MCF 10A (cell line): ENCODE measurements around the gene IFRD2. TPM values are rescaled to one million over a fixed set of nuclear protein-coding genes. Genes with fewer than 3 reads are reported as not detected.

ENCODE experiments used
- BruUV-seq: library from RNA; stranded (reverse); fragments of 400-500 nt; replicated peaks from 2 replicates; lab custom pipeline; 2021; lab: Mats Ljungman, UMichigan
- CTCF ChIA-PET: fragments of 300-600 bp; sonication (Branson Sonifier 250); formaldehyde crosslinking; extraction: SDS; loops from one replicate; lab custom pipeline; 2021; ENCODE audit warnings: antibody characterized with exemption, inconsistent platforms; lab: Yijun Ruan, JAX
- POLR2A ChIA-PET: fragments of 300-600, 350-650 bp; sonication (Branson Sonifier 250); formaldehyde crosslinking; extraction: SDS; loops from one replicate; lab custom pipeline; 2020; ENCODE audit warnings: antibody characterized with exemption, inconsistent platforms; lab: Yijun Ruan, JAX
- DNase-seq: peaks from one replicate; pipeline ENCODE4 v3.0.0-alpha.2; 2018; ENCODE audit not compliant: unreplicated experiment
- H3K27ac Mint-ChIP-seq: one replicate; pipeline ENCODE4 v1.8.0; 2022; ENCODE audit warnings: mild to moderate bottlenecking, low read depth, mixed read lengths; ENCODE audit not compliant: unreplicated experiment
- H3K27me3 Mint-ChIP-seq: one replicate; pipeline ENCODE4 v1.8.0; 2022; ENCODE audit warnings: mixed read lengths; ENCODE audit not compliant: insufficient read depth, unreplicated experiment
- H3K36me3 Mint-ChIP-seq: one replicate; pipeline ENCODE4 v1.8.0; 2022; ENCODE audit warnings: mild to moderate bottlenecking, moderate library complexity, mixed read lengths; ENCODE audit not compliant: insufficient read depth, unreplicated experiment
- H3K4me1 Mint-ChIP-seq: one replicate; pipeline ENCODE4 v1.8.0; 2022; ENCODE audit warnings: mixed read lengths; ENCODE audit not compliant: insufficient read depth, unreplicated experiment
- H3K4me3 Mint-ChIP-seq: one replicate; pipeline ENCODE4 v1.8.0; 2022; ENCODE audit warnings: mild to moderate bottlenecking, moderate library complexity, mixed read lengths; ENCODE audit not compliant: unreplicated experiment
- H3K9me3 Mint-ChIP-seq: one replicate; pipeline ENCODE4 v1.8.0; 2022; ENCODE audit warnings: mixed read lengths; ENCODE audit not compliant: unreplicated experiment
- intact Hi-C: fragments of 100-400 bp; cut with micrococcal nuclease; formaldehyde crosslinking; loops from 2 replicates; pipeline ENCODE4 v1.14.1; 2022
- total RNA-seq: library from RNA; stranded (reverse); gene quantifications from 2 replicates; pipeline ENCODE4 v1.2.3, GENCODE V29; 2022
- TF ChIP-seq, protein P1 (sequence below): fragments of 200-600 bp; IDR thresholded peaks from one replicate; pipeline ENCODE4 v1.8.0; 2022; ENCODE audit warnings: antibody characterized with exemption, mild to moderate bottlenecking; ENCODE audit not compliant: unreplicated experiment

IFRD2 gene
- total RNA-seq, 1 experiment from 2014 or later, result 182 TPM

DNA sequence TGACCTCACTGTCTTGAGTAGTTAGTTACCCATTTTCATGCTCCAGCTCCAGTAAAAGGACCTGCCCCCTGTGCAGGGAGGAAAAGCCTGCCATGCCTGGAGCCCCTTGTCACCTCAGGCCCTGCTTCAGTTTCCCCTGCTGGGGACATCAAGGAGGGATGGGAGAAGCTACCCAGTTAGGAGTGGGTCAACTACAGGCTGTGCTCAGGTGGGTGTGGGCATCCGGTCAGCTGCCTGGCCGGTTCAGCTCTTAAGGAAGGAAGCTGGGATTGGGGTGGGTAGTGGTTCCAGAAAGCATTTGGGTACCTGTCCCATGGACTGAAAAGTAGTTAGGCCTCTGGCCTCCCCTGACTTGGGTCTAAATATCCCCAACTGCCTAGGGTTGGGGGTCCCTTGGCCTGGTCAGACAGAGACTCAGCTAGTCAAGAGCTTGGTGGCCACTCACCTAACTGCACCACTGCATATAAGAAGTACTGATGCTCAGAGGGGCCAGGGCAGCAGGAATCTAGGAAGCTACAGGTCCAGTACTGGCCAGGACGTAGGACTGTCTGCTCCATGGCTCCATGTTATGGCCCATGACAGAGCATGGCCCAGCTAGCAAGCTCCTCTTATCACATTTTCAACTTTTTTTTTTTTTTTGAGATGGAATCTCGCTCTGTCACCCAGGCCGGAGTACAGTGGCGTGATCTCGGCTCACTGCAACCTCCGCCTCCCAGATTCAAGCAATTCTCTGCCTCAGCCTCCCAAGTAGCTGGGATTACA lies 12.8 kb downstream of the IFRD2 start:
- no peak for DNase-seq
- Mint-ChIP-seq H3K9me3 (no peaks in the 10 kb centered on the region), H3K4me3 (no peak overlapping the region), H3K27ac (no peak overlapping the region), H3K36me3 (peaks cover 18% of the 10 kb centered on the region), H3K4me1 (peaks cover 4% of the 10 kb centered on the region), H3K27me3 (no peaks in the 10 kb centered on the region)
- no TSS peak for BruUV-seq
- CTCF ChIA-PET, result interaction anchor here (0.7 to 1.7 kb wide), 5 partner anchors 10 to 54 kb away, joined by 4 to 8 read pairs (median 5); no protein-coding TSS in a partner anchor
- POLR2A ChIA-PET, result interaction anchor here (0.5 to 2.1 kb wide), 3 partner anchors 13 to 35 kb away, joined by 3 to 7 read pairs (median 3); partner anchors contain the start of gene IFRD2
- intact Hi-C loops, result no loop called here
- TF ChIP-seq, protein P1, sequence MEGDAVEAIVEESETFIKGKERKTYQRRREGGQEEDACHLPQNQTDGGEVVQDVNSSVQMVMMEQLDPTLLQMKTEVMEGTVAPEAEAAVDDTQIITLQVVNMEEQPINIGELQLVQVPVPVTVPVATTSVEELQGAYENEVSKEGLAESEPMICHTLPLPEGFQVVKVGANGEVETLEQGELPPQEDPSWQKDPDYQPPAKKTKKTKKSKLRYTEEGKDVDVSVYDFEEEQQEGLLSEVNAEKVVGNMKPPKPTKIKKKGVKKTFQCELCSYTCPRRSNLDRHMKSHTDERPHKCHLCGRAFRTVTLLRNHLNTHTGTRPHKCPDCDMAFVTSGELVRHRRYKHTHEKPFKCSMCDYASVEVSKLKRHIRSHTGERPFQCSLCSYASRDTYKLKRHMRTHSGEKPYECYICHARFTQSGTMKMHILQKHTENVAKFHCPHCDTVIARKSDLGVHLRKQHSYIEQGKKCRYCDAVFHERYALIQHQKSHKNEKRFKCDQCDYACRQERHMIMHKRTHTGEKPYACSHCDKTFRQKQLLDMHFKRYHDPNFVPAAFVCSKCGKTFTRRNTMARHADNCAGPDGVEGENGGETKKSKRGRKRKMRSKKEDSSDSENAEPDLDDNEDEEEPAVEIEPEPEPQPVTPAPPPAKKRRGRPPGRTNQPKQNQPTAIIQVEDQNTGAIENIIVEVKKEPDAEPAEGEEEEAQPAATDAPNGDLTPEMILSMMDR, result no peak

DNA sequence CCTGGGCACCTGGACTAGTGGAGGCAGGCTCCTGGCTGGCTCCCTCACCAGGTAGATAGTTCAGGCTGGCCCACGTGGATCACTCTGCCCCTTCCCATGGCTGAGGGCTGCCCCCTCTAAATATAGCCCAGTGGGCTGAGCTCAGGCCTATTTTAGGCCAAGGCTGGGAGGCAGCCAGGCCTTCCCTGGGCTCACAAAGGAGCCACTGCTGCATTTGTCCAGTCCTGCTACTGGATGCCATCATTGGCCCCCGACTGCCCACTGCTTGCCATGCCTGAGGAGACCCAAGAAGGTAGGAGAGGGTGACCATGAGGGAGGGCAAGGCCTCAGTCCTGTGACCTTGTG lies 13.4 kb downstream of the IFRD2 start, which contains the start of gene LSMEM2:
Gene LSMEM2 (plus strand): TSS at position 208 of the 345 bp plus-strand sequence. CDS start 27 bp downstream, at position 235.
- peaks cover 14% of the 10 kb centered on the region for H3K36me3 Mint-ChIP-seq
- H3K4me1 Mint-ChIP-seq, result peaks cover 9% of the 10 kb centered on the region
- DNase-seq, result no peak
- H3K27ac Mint-ChIP-seq, result no peak within 1 kb of the TSS
- BruUV-seq, result no TSS peak
- no peaks in the 10 kb centered on the region for H3K9me3 Mint-ChIP-seq
- CTCF ChIA-PET, result interaction anchor here (0.7 to 1.4 kb wide), 5 partner anchors 10 to 87 kb away, joined by 3 to 5 read pairs (median 4); no protein-coding TSS in a partner anchor
- TF ChIP-seq, protein P1, result no peak
- intact Hi-C loops, result no loop called here
- no peak within 1 kb of the TSS for H3K4me3 Mint-ChIP-seq
- H3K27me3 Mint-ChIP-seq, result no peaks in the 10 kb centered on the region
- POLR2A ChIA-PET, result interaction anchor here (0.5 to 2.1 kb wide), 3 partner anchors 13 to 35 kb away, joined by 3 to 7 read pairs (median 3); partner anchors contain the start of gene IFRD2

DNA sequence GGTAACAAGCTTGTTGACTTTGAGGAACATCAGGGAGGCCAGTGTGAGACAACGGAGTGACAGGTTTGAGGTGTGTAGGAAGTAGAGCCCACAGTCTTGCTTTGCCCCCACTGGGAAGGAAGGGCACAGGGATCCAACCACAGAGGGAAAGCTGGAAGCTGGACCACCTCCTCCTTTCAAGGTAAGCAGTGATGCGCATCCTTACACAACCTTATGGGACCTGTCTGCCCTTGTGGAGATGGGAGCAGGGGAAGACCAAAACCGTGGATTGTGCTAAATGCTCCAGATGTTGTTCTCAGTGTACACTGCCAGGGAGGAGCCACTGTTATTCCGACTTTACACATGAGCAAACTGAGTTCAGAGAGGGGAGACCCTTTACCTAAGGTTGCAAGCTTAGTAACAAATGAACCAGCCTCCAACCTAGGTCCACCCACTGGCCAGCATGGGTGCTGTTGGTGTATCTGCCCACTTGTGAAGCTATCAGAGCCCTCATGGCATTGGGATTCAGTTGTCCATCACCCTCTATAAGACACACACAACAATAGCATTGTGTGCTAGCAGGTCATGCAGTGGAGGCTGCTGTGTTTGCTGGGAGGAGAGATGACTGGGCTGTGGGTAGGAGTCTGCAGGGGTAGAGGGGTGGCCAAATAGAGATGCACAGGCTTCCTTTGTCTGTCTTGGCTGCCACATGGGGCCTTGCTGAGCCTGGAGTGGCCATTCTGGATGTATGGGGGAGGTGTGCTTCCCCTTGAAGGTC lies 13.9 kb downstream of the IFRD2 start:
- intact Hi-C loops, result no loop called here
- POLR2A ChIA-PET, result interaction anchor here (1.1 to 2.1 kb wide), 2 partner anchors 14 to 18 kb away, joined by 3 to 7 read pairs; partner anchors contain the start of gene IFRD2
- TF ChIP-seq, protein P1, result no peak
- peaks cover 9% of the 10 kb centered on the region for H3K4me1 Mint-ChIP-seq
- no peak overlapping the region for H3K4me3 Mint-ChIP-seq
- no peak for DNase-seq
- BruUV-seq, result no TSS peak
- H3K9me3 Mint-ChIP-seq, result no peaks in the 10 kb centered on the region
- peaks cover 14% of the 10 kb centered on the region for H3K36me3 Mint-ChIP-seq
- CTCF ChIA-PET, result interaction anchor here (0.7 to 1.3 kb wide), 5 partner anchors 14 to 294 kb away, joined by 3 to 4 read pairs (median 4); partner anchors contain the start of genes HYAL3 and NAA80
- H3K27ac Mint-ChIP-seq, result no peak overlapping the region
- H3K27me3 Mint-ChIP-seq, result no peaks in the 10 kb centered on the region

DNA sequence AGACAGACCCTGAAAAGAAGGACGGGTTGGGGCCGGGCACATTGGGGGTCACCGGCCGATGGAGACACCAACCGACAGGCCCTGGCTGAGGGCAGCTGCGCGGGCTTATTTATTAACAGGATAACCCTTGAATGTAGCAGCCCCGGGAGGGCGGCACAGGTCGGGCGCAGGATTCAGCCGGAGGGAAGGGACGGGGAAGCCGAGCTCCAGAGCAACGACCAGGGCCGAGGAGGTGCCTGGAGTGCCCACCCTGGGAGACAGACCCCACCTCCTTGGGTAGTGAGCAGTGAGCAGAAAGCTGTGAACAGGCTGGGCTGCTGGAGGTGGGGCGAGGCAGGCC lies 15.5 kb downstream of the IFRD2 start:
- CTCF ChIA-PET, result interaction anchor here (0.6 to 1.1 kb wide), 3 partner anchors 18 to 50 kb away, joined by 4 to 5 read pairs (median 4); no protein-coding TSS in a partner anchor
- no peaks in the 10 kb centered on the region for H3K27me3 Mint-ChIP-seq
- H3K4me1 Mint-ChIP-seq, result peaks cover 14% of the 10 kb centered on the region

More for the DNA sequence above, 15.5 kb downstream of the IFRD2 start:
- H3K4me3 Mint-ChIP-seq, result no peak overlapping the region
- POLR2A ChIA-PET, result interaction anchor here (1.0 kb wide), 1 partner anchor 17 kb away, joined by 3 read pairs; no protein-coding TSS in a partner anchor
- no peak for DNase-seq
- peaks cover 14% of the 10 kb centered on the region for H3K36me3 Mint-ChIP-seq
- TF ChIP-seq, protein P1, result no peak
- intact Hi-C loops, result no loop called here
- no peak overlapping the region for H3K27ac Mint-ChIP-seq
- no TSS peak for BruUV-seq
- no peaks in the 10 kb centered on the region for H3K9me3 Mint-ChIP-seq
